Loucy (cell line): ENCODE data around the gene FEM1A.

Experiments
- CTCF ChIP-seq: fragments of 200-600 bp; sonication (generic); conservative IDR thresholded peaks from 2 replicates; pipeline ENCODE4 v1.5.1; 2014; ENCODE audit warnings: mild to moderate bottlenecking, antibody characterized with exemption, low read length
- EZH2phosphoT487 ChIP-seq: fragments of 200-600 bp; IDR thresholded peaks from 2 replicates; pipeline ENCODE4 v1.6.1; 2018; ENCODE audit warnings: antibody characterized with exemption, mild to moderate bottlenecking, moderate library complexity, borderline replicate concordance

DNA sequence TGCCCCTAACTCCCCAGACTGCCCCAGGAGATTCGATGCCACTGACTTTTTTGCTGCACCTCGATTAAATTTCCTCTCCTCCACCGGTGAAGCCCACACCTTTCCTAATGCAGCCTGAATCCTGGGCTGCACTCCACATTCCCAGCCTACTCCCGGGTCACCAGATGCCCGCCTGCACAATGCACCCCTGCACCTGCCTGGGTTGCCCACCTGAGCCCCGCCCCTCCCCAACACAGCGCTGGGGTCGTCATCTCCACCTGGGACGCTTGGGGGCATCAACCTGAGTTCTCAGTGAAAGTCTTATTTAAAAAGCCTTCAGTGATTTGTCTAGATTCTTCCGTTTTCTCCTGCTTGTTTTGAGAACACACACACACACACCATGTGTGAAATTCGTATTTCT is 43.3 kb upstream of the FEM1A start:
- TF ChIP-seq CTCF (no peak), EZH2phosphoT487 (no peak)
